BJ (cell line): ENCODE measurements around the gene TIMM10B. TPM values are rescaled to one million over a fixed set of nuclear protein-coding genes. Genes with fewer than 3 reads are reported as not detected.

ENCODE experiments used
- CTCF ChIA-PET: fragments of 350-600 bp; formaldehyde crosslinking; extraction: SDS; loops from one replicate; lab custom pipeline; 2021; ENCODE audit warnings: antibody characterized with exemption, inconsistent platforms; lab: Yijun Ruan, JAX
- POLR2A ChIA-PET: fragments of 300-600 bp; sonication (Branson Sonifier 250); formaldehyde crosslinking; extraction: SDS; loops from one replicate; lab custom pipeline; 2021; ENCODE audit warnings: antibody characterized with exemption; lab: Charles Lee
- DNase-seq: peaks from one replicate; pipeline ENCODE4 v3.0.0-alpha.2; 2011; ENCODE audit warnings: low read depth
- H3K27me3 ChIP-seq: 2 replicates; pipeline ENCODE4 v1.6.0; 2011; ENCODE audit warnings: low read length; ENCODE audit not compliant: control insufficient read depth, insufficient read depth
- H3K36me3 ChIP-seq: 2 replicates; pipeline ENCODE4 v1.5.1; 2011; ENCODE audit warnings: low read length; ENCODE audit not compliant: control insufficient read depth, insufficient read depth
- H3K4me3 ChIP-seq: 2 replicates; pipeline ENCODE4 v1.5.1; 2011; ENCODE audit warnings: low read depth, mild to moderate bottlenecking, control low read depth, low read length
- CTCF ChIP-seq: IDR thresholded peaks from 2 replicates; pipeline ENCODE4 v1.5.1; 2011; ENCODE audit warnings: low read depth, mild to moderate bottlenecking, control low read depth, inconsistent platforms, low read length, moderate library complexity; ENCODE audit not compliant: insufficient read depth
- polyA plus RNA-seq: library from polyadenylated mRNA; depleted of rRNA; stranded (reverse); fragments of >200 nt; gene quantifications from 2 replicates; pipeline ENCODE4 v1.2.3, GENCODE V29; 2011

TIMM10B gene
- polyA plus RNA-seq, 1 experiment: 29.4 TPM

GRCh38 chr11:6437993-6438392, 43.3 kb upstream of the TIMM10B start:
- no peak for DNase-seq
- Histone ChIP-seq H3K36me3 (no peaks in the 10 kb centered on the region), H3K4me3 (no peak overlapping the region), H3K27me3 (no peaks in the 10 kb centered on the region)
- ChIA-PET POLR2A (no interaction called here), CTCF (interaction anchor here (1.0 to 13.5 kb wide), 17 partner anchors 8 to 320 kb away, joined by 3 to 376 read pairs (median 6); partner anchors contain the start of genes APBB1, MRPL17 and SMPD1)
- no peak for TF ChIP-seq CTCF

GRCh38 chr11:6438979-6439571, 42.2 kb upstream of the TIMM10B start:
- CTCF ChIA-PET: interaction anchor here (0.6 to 13.5 kb wide), 24 partner anchors 9 to 1270 kb away, joined by 3 to 376 read pairs (median 6); partner anchors contain the start of genes APBB1, MRPL17, SMPD1 and TAF10
- H3K4me3 ChIP-seq: no peak overlapping the region
- TF ChIP-seq CTCF: peak; percentile 81
- POLR2A ChIA-PET: no interaction called here
- DNase-seq: no peak
- H3K36me3 ChIP-seq: no peaks in the 10 kb centered on the region
- no peaks in the 10 kb centered on the region for H3K27me3 ChIP-seq

- Histone ChIP-seq H3K4me3 (no peak within 1 kb of the TSS), H3K36me3 (no peaks in the 10 kb centered on the region), H3K27me3 (no peaks in the 10 kb centered on the region)
- no peak for TF ChIP-seq CTCF
- ChIA-PET POLR2A (no interaction called here), CTCF (interaction anchor here (0.7 to 13.5 kb wide), 7 partner anchors 9 to 60 kb away, joined by 3 to 376 read pairs (median 5); partner anchors contain the start of gene SMPD1)
- DNase-seq: no peak
Observed at GRCh38 chr11:6440906-6441358, 40.4 kb upstream of the TIMM10B start, which contains the start of gene HPX. HPX (minus strand) TSS chr11:6440987; CDS start chr11:6440963, 24 bp downstream.

- H3K36me3 ChIP-seq: no peaks in the 10 kb centered on the region
- ChIA-PET CTCF (interaction anchor here (1.3 to 13.5 kb wide), 12 partner anchors 10 to 103 kb away, joined by 3 to 376 read pairs (median 9); no protein-coding TSS in a partner anchor), POLR2A (interaction anchor here (0.7 kb wide), 1 partner anchor 60 kb away, joined by 3 read pairs; no protein-coding TSS in a partner anchor)
- H3K27me3 ChIP-seq: no peaks in the 10 kb centered on the region
- TF ChIP-seq CTCF: no peak
- DNase-seq: no peak
- H3K4me3 ChIP-seq: no peak overlapping the region
Observed at GRCh38 chr11:6442441-6442840, 38.9 kb upstream of the TIMM10B start.

- DNase-seq: no peak
- Histone ChIP-seq H3K4me3 (no peak overlapping the region), H3K27me3 (no peaks in the 10 kb centered on the region), H3K36me3 (no peaks in the 10 kb centered on the region; the same call in 1 of the 2 replicates)
- ChIA-PET POLR2A (interaction anchor here (0.6 to 0.9 kb wide), 2 partner anchors 64 to 475 kb away, joined by 3 to 5 read pairs; no protein-coding TSS in a partner anchor), CTCF (interaction anchor here (0.6 to 13.5 kb wide), 35 partner anchors 11 to 272 kb away, joined by 3 to 376 read pairs (median 5); partner anchors contain the start of genes ARFIP2, SMPD1, TAF10 and TIMM10B)
- TF ChIP-seq CTCF: peak; percentile 92
Observed at GRCh38 chr11:6443269-6444003, 37.9 kb upstream of the TIMM10B start.
